NCI-H1092 (cell line): ENCODE results near the gene KRTAP4-11.
"Not testable (repeated sequence)": the region's sequence is repeated elsewhere in the genome, so short reads cannot be mapped to it uniquely, and the experiment has no call there.

Source experiments
- DNase-seq: peaks from one replicate; lab custom pipeline; 2025; lab: John Stamatoyannopoulos, UW

KRTAP4-11 gene

GRCh38 chr17:41084100-41084856 lies 33.9 kb downstream of the KRTAP4-11 start, which contains the start of gene KRTAP4-7:
Gene KRTAP4-7, plus strand, starts transcription at chr17:41084150. Its CDS starts 57 bp downstream, at chr17:41084207.
- not testable (repeated sequence) for DNase-seq

DNA sequence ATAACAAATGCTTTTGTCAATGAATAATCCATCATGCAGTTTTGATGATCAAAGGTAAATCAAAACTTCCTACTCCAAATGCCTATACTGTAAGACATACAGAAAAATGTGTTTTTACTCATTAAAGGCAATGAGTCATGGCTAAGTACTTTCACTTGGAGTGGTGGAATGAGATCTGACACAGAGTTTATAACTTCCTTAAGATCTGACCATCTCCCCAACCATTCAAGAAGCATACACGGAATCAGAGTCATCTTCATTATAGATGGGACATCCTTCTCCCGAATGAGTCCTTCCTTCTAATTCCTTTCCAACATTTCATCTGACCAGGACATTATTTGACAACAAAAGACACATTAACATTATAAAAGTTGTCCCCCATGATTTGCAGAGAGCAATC lies 34.7 kb downstream of the KRTAP4-11 start:
- DNase-seq: not testable (repeated sequence)

- no peak for DNase-seq
Observed at GRCh38 chr17:41082626-41083025, 35.5 kb downstream of the KRTAP4-11 start.

GRCh38 chr17:41076788-41077187 lies 41.4 kb downstream of the KRTAP4-11 start:
- no peak for DNase-seq

GRCh38 chr17:41073676-41074075 lies 44.5 kb downstream of the KRTAP4-11 start:
- no peak for DNase-seq

- no peak for DNase-seq
Observed at GRCh38 chr17:41071606-41072360, 46.4 kb downstream of the KRTAP4-11 start.

DNA sequence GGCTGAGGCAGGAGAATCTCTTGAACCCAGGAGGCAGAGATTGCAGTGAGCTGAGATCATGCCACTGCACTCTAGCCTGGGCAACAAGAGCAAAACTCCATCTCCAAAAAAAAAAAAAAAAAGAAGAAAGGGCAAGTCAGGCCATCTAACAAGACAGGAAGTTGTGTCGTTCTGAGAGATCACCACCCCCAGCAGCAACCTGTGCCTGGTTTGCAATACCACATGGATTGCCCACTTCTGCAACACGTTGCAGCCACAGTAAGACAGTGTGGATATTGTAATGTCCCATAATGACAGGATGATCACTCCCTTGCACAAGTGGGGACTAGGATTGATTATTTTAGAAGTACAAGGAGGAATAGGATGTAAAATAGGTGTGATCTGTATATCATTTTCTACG lies 49.1 kb downstream of the KRTAP4-11 start:
- no peak for DNase-seq

DNA sequence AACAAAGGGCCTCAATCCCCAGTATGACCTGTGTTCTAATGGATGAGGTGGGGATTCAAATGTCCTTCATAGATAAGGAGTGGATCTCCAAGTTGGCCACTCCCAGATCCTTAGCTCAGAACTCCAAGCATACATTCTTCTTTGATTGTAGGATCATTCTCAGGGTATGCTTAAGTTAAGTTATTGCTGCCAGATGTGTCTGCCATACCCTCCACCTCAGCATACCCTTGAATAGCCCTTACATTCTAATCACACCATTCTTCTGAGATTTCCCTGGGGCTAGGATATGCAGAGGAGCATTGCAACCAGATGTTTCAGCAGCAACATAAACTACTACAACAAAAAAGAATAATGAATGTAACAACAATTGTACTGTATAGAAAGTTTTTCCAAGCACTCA lies 50.9 kb downstream of the KRTAP4-11 start:
- no peak for DNase-seq
